Fibroblast of upper back skin (primary cell): ENCODE results near the gene NAT10.
"Not testable (repeated sequence)": the region's sequence is repeated elsewhere in the genome, so short reads cannot be mapped to it uniquely, and the experiment has no call there.

Source experiments
- DNase-seq: peaks from one replicate; pipeline ENCODE4 v3.0.0-alpha.2; 2013

The NAT10 gene

DNA sequence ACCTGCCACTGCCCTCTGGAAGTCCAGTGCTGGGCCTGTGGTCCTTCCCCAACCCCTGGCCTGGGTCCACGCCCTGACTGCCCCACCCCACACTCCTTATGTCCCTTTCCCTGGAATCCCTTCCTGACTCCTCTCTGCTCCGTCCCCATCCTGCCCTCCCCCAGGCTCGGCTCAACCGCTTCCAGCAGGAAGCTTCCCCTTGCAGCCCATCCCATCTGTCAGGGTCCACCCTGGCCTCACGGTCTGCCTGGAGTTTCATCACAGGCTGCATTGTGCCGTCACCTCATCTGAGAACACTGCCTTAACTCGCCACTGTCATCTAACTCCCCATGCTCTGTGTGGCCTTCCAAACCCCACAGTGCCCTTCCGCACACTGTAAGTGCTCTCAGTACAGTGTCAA is 64.3 kb downstream of the NAT10 start:
- no peak for DNase-seq

DNA sequence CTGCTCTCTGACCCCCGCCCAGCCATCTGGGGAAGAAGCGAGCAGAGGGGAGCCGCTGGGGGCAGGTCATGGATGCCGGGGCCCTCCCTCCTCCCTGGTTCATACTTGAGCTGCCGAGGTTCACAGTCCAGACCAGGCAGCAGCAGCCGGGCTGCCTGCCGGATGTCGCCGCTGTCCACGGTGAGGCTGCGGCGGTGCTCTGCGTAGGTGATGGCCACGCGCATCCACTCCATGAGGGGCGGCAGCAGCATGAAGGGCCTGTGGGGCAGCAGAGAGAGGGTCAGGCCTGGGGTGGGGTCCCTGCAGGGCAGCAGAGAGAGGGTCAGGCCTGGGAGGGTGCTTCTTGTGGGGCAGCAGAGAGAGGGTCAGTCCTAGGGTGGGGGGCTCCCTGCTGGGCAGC is 67.6 kb downstream of the NAT10 start:
- DNase-seq, result no peak

DNA sequence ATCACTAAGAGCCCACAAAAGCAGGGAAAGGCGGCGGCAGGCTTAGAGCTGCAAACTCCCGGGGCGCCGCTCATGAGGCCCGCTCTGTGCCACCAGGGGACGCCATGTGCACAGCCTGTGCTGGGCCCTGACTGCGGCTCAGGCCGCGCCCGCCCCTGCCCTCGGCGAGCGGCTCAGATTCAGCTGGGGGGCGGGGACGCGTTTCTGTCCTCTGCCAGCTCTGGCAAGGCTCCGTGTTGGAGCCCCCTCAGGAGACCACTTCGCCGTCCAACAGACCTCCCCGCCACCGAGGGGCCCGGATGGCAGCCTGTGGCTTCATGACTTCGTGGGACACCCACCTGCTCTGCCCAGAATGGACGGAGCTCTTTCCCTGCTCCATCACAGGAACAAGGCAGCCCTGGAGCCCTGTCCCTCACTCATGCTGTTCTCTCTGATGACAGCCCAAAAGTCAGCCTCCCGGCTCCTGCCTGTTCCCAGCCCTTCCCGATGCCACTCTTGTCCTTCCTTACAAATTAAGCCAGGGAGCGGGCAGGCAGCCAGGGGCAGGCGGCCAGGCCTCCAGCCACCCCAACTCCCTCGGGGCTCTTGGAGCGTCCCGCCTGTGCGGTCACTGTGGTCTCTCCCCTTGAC is 69.1 kb downstream of the NAT10 start:
- peak; percentile 63 for DNase-seq

- DNase-seq, result no peak
These were observed 70.0 kb downstream of the NAT10 start for GRCh38 chr11:34175284-34176019.

- DNase-seq, result no peak
These were observed 71.4 kb downstream of the NAT10 start for GRCh38 chr11:34176751-34177209.

- no peak for DNase-seq
These were observed 72.9 kb downstream of the NAT10 start for GRCh38 chr11:34178209-34178821.

- no peak for DNase-seq
These were observed 73.7 kb downstream of the NAT10 start for GRCh38 chr11:34179026-34179675.

DNA sequence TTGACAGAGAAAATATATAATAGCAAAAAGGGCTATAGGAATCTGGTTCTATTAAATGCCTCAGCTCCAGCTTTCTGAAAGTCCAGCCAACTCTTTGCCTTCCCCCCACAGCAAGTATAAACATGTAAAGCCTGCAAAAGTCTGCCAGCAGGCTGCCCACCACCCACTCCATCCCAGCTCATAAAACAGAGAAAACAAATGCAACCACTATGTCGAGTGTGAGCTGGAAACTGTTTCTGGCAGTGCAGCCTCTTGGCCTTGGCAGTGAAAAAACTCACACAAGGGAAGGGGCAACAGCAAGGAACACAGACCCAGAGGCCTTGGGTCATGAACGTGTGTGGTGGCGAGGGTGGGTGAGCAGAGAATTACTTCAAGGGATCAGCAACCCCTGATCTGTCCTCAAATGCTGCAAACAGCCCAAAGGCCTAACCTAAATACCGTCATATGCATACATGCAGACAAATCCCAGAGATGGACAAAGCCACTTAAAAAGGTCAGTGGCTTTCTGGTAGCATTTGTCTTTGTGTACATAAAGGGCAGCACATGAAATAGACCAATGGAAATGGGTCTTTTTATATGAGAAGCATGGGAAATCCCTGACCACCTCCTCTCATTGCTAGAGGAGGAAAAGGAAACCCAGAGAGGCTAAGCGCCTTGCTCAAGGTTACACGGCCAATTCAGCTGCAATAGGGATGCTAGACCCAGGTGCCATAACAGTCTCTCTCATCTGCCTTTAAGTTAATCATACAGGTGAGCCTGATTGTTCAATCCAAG is 74.8 kb downstream of the NAT10 start:
- DNase-seq, result no peak

GRCh38 chr11:34180814-34181165 is 75.4 kb downstream of the NAT10 start:
- DNase-seq, result not testable (repeated sequence)

- DNase-seq, result no peak
These were observed 75.8 kb downstream of the NAT10 start for GRCh38 chr11:34181251-34181650.

DNA sequence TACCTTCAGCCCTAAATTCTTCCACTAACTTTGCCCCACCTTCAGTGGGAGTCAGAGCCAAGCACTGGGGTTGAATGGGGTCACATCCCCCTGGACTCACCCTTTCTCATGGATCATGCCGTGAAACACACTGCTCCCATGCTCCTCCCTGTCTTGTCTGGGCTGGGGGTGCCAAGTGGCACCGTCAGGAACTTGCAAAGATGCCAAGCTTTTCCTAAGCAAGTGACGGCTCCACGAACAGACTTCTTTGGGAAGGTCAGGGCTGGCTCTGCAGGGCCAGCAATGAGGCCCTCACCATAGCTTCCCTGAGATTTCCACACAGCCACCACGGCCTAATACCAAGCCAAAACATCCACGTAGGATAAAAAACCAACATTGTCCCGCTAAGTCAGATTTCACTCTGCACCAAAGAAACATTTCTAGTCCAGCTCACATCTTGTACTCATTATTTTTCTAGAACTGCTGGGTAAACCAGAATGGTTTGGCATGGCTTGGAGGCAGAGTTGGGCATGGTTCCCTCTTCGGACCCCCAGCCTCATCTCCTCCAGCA is 76.5 kb downstream of the NAT10 start:
- DNase-seq, result no peak

DNA sequence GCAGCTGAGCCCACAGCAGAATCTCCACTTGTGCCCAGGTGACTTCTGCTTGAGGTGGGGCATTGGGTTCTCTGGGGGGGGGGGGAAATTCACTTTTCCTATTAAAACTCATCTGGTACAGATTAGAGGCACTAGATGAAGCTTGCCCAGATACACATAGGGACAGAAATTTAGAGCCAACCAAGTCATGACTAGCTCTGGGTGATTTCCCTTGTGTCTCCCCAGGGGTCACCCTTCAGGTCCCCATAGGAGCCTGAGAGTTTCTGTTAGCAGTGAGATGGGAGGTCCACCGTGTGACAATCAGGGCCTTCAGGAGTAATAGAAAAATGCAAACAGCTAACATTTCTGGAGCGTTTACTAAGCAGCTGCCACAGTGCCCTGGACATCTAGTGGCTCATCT is 77.0 kb downstream of the NAT10 start:
- DNase-seq, result no peak

DNA sequence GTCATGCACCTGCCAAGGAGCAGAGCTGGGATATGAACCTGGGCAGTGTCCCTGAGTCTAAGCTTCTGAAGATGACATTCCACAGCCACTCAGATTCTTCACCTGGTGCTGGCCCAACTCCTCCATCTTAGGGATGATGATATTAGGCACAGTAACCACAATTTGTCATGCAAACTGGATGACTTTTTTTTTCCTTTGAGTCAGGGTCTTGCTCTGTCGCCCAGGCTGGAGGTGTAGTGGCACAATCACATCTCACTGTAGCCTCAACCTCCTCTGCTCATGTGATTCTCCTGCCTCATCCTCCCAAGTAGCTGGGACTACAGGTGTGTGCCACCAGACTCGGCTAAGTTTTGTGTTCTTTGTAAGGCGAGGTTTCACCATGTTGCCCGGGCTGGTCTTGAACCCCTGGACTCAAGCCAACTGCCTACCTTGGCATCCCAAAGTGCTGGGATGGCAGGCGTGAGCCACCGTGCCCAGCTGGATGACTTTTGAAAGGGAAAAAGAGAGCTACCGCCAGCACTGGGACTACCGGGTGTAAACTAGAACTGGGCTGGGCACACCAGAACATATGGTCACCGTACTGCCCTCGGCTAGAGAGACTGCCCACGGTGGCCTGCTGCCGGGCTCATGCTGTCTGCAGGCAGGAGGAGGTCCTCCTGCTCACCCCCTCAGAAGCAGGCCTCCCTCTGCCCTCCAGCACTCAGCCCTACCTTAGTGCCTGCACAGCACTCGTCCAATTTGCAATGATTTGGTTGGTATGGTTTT is 77.7 kb downstream of the NAT10 start:
- DNase-seq, result no peak

- no peak for DNase-seq
These were observed 78.5 kb downstream of the NAT10 start for GRCh38 chr11:34183848-34184391.

- no peak for DNase-seq
These were observed 79.1 kb downstream of the NAT10 start for GRCh38 chr11:34184505-34185015.

DNA sequence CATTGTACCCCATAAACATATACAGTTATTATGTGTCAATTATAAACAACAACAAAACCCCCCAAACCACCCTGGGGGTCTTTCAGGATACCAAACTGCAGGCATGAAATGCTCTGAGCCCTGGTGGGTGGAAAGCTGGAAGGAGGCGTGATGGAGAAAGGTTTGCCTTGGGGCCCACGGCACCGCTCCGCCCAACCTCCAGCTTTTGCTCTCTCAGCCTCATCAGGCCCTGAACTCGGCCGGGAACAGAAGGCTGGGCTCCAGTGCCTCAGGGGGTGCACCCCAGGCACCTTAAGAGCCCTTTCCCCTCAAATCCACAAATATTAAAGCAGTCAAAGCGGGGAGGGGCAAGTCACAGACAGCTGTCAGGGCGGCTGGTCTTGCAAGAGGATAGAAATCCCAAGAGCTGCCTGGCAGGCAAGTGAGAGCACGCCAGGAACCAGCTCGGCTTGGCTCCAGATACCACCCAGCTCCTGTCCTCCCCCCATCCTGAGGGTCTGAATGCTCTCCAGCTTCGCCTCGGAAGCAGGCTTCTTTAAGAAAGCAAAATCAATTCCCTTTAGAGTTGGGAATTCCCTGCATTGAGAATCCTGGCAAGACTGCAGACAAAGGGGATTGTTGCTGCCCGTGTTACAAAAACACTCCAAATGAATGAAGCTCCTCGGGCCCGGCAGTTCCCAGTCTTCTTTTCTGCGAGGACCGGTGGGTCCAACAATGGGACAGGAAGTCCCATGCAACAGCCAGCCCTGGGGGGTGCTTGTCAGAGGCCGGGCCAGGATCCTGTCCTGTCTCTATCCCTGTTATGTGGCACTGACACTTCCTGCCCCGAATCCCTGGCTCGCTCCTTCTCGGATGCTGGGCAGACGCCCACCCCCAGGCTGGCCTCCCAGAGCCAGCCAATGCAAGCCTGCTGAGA is 80.8 kb downstream of the NAT10 start:
- DNase-seq, result no peak

DNA sequence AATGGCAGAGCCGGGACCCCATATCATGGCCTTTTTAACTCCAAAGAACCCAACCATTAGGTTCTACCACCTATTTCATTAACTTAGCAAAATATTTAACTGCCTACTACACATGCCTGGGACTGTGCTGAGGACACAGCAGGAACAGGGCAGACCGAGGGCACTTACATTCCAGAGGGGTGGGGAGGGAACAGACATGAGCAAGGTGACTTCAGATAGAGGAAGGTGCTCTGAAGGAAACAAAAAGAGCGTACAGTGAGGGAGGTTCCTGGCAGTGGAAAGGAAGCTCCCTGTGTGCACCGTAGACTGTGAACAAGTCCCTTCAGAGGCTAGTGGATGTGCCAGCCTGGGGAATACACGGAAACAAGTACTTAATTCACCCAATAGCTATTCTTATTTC is 82.8 kb downstream of the NAT10 start:
- DNase-seq, result no peak

- DNase-seq, result no peak
These were observed 83.8 kb downstream of the NAT10 start for GRCh38 chr11:34189191-34189590.

DNA sequence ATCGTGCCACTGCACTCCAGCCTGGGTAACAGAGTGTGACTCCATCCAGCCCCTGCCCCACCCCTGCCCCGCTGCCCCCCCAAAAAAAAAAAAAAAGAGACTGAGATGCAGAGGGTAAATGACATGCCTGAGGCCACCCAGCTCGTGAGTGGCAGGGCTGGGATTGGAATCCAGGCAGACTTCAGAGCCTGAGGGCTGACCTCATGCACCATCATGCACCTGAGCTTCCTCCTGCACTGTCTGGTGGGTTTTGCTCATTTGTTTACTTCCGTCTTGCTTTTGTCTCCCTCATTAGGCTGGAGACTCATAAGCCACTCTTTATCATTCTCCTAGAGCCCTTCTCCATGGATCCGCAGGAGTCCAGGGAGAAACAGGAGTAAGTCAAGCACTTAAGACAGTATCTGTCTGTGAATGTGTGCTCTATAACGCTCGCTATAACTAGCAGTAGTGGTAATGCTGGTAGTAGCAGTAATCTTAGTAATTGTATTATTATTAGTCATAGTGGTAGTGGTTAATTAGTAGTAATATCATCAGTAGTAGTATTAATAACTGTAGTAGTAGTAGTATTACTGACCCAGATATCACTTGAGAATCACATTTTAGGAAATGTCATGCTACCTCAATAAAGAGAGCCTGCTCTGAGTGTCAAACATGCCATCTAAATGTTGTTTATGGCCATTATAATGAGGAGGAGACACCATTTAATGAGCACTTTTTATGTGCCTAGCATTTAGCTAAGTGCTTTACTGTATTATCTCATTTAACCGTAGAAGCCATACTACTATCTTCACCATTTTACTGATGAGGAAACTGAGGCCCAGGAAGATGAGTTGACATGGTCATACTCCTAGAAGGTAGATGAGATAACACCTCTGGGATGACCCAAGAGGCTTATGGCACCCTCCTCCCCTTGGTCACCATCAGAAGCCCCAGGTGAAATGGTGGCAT is 85.0 kb downstream of the NAT10 start:
- no peak for DNase-seq
